HG03060 (cell line): ENCODE results near the gene LMCD1.

ENCODE experiments used
- ATAC-seq: cut with Tn5 transposase; IDR thresholded peaks from one replicate; pipeline ENCODE4 v1.9.1; 2021; ENCODE audit warnings: low read depth, moderate number of reproducible peaks; ENCODE audit not compliant: unreplicated experiment

LMCD1 gene

GRCh38 chr3:8501371-8502131, at the start of gene LMCD1:
Gene LMCD1 (plus strand): TSS chr3:8501823. CDS start chr3:8501939, 116 bp downstream.
- ATAC-seq: peak; percentile 80

GRCh38 chr3:8452112-8452511, 49.5 kb upstream of the LMCD1 start:
- ATAC-seq: no peak

GRCh38 chr3:8453153-8453552, 48.5 kb upstream of the LMCD1 start:
- no peak for ATAC-seq

GRCh38 chr3:8455526-8456411, 45.9 kb upstream of the LMCD1 start:
- ATAC-seq: no peak

- ATAC-seq: no peak
These were observed 45.2 kb upstream of the LMCD1 start for GRCh38 chr3:8456412-8456811.

- ATAC-seq: no peak
These were observed 44.6 kb upstream of the LMCD1 start for GRCh38 chr3:8457039-8457438.

- no peak for ATAC-seq
These were observed 43.4 kb upstream of the LMCD1 start for GRCh38 chr3:8458238-8458661.

GRCh38 chr3:8458711-8459110, 42.9 kb upstream of the LMCD1 start:
- no peak for ATAC-seq

- ATAC-seq: no peak
These were observed 41.4 kb upstream of the LMCD1 start for GRCh38 chr3:8460050-8460708.

GRCh38 chr3:8460815-8461456, 40.7 kb upstream of the LMCD1 start:
- no peak for ATAC-seq

GRCh38 chr3:8464668-8465067, 37.0 kb upstream of the LMCD1 start:
- ATAC-seq: no peak

- no peak for ATAC-seq
These were observed 35.1 kb upstream of the LMCD1 start for GRCh38 chr3:8466526-8466925.

- no peak for ATAC-seq
These were observed 30.8 kb upstream of the LMCD1 start for GRCh38 chr3:8470801-8471200.

GRCh38 chr3:8472549-8472948, 29.1 kb upstream of the LMCD1 start:
- no peak for ATAC-seq

- ATAC-seq: no peak
These were observed 28.6 kb upstream of the LMCD1 start for GRCh38 chr3:8473029-8473428.

- no peak for ATAC-seq
These were observed 27.6 kb upstream of the LMCD1 start for GRCh38 chr3:8473990-8474389.

GRCh38 chr3:8474991-8475390, 26.6 kb upstream of the LMCD1 start:
- no peak for ATAC-seq

GRCh38 chr3:8480699-8481098, 20.9 kb upstream of the LMCD1 start:
- no peak for ATAC-seq

GRCh38 chr3:8481380-8481779, 20.2 kb upstream of the LMCD1 start:
- no peak for ATAC-seq

GRCh38 chr3:8482263-8482662, 19.4 kb upstream of the LMCD1 start:
- ATAC-seq: no peak
